ENCODE data around the gene SFXN5. TPM values are rescaled to one million over a fixed set of nuclear protein-coding genes. Genes with fewer than 3 reads are reported as not detected.

The SFXN5 gene
- total RNA-seq, 3 donors from 2014 or later (not counting 1 experiment from before 2014, with no cell fraction given): 15.3 to 22.3 (median 19.8) TPM

DNA sequence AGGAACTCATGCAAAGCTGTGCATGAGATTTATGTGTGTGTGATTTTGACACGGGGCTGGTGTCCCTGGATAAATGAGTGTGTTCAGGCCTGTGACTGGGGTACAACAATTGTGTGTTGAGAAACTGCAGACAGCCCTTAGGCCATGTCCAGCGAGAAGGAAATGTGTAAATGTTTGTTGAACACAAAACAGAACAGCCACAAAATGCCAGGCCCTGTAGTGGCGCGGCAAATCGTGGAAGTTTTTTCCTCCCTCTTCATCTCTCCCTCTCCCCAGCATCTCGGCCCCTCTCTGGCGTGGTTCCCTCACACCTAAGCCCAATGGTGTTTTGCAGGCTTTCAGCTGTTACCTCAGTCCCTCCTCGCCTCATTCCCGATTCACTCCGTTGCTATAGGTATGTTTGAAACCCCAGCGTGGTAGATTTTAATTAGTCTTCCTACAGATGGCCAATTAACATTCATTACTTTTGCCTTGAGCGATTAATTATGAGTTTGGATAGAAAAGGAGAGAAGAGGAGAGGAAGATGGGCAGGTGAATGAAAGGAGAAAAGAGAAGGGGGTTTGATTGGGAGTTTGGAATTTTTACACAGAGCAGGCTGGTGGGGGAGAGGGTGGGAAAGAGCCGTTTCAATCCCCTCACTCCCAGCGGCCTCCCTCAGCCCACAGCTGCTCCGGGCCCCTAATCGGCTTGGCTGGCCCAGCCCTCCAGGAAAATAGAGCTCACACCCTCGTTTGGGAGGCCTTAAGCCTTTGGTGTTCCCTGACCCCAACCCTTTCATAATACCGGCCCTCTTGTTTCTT lies 173.5 kb downstream of the SFXN5 start:
- Histone ChIP-seq H3K36me3 (ENCODE audit: control insufficient read depth, insufficient read depth, low read length) (no peaks in the 10 kb centered on the region), H3K27me3 (ENCODE audit: control insufficient read depth, insufficient read depth, low read length) (peaks cover 2% of the 10 kb centered on the region), H3K9me3 (ENCODE audit: control insufficient read depth, insufficient read depth, low read length) (no peaks in the 10 kb centered on the region), H3K27ac (ENCODE audit: low read length) (no peak overlapping the region), H3K4me1 (ENCODE audit: control insufficient read depth, insufficient read depth, low read length) (no peaks in the 10 kb centered on the region), H3K4me3 (ENCODE audit: low read length) (no peak overlapping the region)
- no peak for ATAC-seq
- Mint-ChIP-seq H3K36me3 (no peaks in the 10 kb centered on the region), H3K27me3 (ENCODE audit: low read depth in 2 of 2) (peaks cover 46 to 51% of the 10 kb centered on the region in 2 donors), H3K4me1 (peaks cover 0 to 5% of the 10 kb centered on the region in 2 donors), H3K4me3 (no peak overlapping the region), H3K9me3 (no peaks in the 10 kb centered on the region), H3K27ac (no peak overlapping the region)
- intact Hi-C loops (cut with micrococcal nuclease): no loop called here
- 80% methylated on average over 16 of the region's 18 CpGs for WGBS (ENCODE audit: insufficient coverage)
- no peak for DNase-seq
- TF ChIP-seq, protein P1, sequence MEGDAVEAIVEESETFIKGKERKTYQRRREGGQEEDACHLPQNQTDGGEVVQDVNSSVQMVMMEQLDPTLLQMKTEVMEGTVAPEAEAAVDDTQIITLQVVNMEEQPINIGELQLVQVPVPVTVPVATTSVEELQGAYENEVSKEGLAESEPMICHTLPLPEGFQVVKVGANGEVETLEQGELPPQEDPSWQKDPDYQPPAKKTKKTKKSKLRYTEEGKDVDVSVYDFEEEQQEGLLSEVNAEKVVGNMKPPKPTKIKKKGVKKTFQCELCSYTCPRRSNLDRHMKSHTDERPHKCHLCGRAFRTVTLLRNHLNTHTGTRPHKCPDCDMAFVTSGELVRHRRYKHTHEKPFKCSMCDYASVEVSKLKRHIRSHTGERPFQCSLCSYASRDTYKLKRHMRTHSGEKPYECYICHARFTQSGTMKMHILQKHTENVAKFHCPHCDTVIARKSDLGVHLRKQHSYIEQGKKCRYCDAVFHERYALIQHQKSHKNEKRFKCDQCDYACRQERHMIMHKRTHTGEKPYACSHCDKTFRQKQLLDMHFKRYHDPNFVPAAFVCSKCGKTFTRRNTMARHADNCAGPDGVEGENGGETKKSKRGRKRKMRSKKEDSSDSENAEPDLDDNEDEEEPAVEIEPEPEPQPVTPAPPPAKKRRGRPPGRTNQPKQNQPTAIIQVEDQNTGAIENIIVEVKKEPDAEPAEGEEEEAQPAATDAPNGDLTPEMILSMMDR (IDR thresholded peaks at IDR 0.05): no peak

DNA sequence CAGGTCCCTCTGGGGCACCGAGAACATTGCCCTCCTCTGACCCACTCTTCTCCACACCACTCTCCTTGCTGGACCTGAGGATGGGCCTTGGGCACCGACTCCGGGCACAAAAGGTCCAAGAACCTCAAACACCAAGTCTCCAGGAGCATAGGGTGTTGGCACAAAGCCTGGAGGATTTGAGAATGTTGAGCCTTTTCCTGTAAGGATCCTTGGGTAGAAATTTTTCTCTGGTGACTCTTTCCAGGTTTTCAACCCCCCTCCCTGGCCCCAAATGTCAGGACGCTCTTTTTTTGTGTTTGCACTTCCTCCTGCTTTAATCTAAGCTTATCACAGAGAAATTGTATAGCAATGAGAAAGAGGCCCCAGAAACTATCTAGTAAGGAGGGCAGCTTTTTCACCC lies 175.1 kb downstream of the SFXN5 start:
- Histone ChIP-seq H3K4me1 (ENCODE audit: control insufficient read depth, insufficient read depth, low read length) (no peaks in the 10 kb centered on the region), H3K27me3 (ENCODE audit: control insufficient read depth, insufficient read depth, low read length) (peaks cover 3% of the 10 kb centered on the region), H3K9me3 (ENCODE audit: control insufficient read depth, insufficient read depth, low read length) (no peaks in the 10 kb centered on the region), H3K27ac (ENCODE audit: low read length) (no peak overlapping the region), H3K4me3 (ENCODE audit: low read length) (no peak overlapping the region), H3K36me3 (ENCODE audit: control insufficient read depth, insufficient read depth, low read length) (no peaks in the 10 kb centered on the region)
- TF ChIP-seq, protein P1 (IDR thresholded peaks at IDR 0.05): no peak
- H3K4me1 Mint-ChIP-seq: peaks cover 0 to 5% of the 10 kb centered on the region in 2 donors
- intact Hi-C loops (cut with micrococcal nuclease): no loop called here
- no peak for DNase-seq
- H3K4me3 Mint-ChIP-seq: no peak overlapping the region
- H3K27me3 Mint-ChIP-seq (ENCODE audit: low read depth in 2 of 2): peaks cover 40% of the 10 kb centered on the region in 2 donors
- no peak overlapping the region for H3K27ac Mint-ChIP-seq
- H3K9me3 Mint-ChIP-seq: no peaks in the 10 kb centered on the region
- no peak for ATAC-seq
- 74% methylated on average over 3 of the region's 4 CpGs for WGBS (ENCODE audit: insufficient coverage)
- H3K36me3 Mint-ChIP-seq: no peaks in the 10 kb centered on the region

DNA sequence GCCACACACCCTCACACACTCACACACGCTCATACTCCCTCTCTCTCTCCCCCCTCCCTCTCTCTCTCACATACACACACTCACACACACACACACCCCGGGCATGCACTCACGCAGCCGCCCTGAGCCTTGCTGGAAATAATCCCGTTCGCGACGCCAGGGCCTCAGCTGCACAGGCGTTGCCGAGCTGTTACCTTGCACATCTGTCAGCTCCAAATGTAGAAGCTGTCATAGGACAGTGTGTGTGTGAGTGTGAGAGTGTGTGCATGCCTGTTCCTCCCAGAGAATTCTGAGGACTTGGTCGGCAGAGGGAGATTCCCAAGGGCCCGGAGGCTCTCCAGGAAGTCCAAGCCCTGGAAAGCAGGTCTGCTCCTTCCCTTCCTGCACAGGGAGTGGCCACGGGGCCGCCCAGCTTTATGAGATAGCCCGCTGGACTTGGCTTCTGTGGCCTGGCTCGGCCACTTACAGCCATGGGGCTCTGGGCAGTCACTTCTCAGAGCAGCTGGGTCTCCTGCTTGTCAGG lies 175.7 kb downstream of the SFXN5 start:
- no peaks in the 10 kb centered on the region for H3K36me3 Mint-ChIP-seq
- H3K4me3 ChIP-seq (ENCODE audit: low read length): no peak overlapping the region
- H3K4me3 Mint-ChIP-seq: no peak overlapping the region
- ATAC-seq: no peak
- no peak overlapping the region for H3K27ac ChIP-seq (ENCODE audit: low read length)
- peaks cover 3% of the 10 kb centered on the region for H3K27me3 ChIP-seq (ENCODE audit: control insufficient read depth, insufficient read depth, low read length)
- 30% methylated on average over 16 of the region's 16 CpGs for WGBS (ENCODE audit: insufficient coverage)
- intact Hi-C loops (cut with micrococcal nuclease): no loop called here
- no peaks in the 10 kb centered on the region for H3K9me3 ChIP-seq (ENCODE audit: control insufficient read depth, insufficient read depth, low read length)
- no peaks in the 10 kb centered on the region for H3K36me3 ChIP-seq (ENCODE audit: control insufficient read depth, insufficient read depth, low read length)
- no peaks in the 10 kb centered on the region for H3K9me3 Mint-ChIP-seq
- no peak for DNase-seq
- peaks cover 0 to 5% of the 10 kb centered on the region in 2 donors for H3K4me1 Mint-ChIP-seq
- H3K4me1 ChIP-seq (ENCODE audit: control insufficient read depth, insufficient read depth, low read length): no peaks in the 10 kb centered on the region
- TF ChIP-seq, protein P1 (IDR thresholded peaks at IDR 0.05): no peak
- peaks cover 33 to 39% of the 10 kb centered on the region in 2 donors for H3K27me3 Mint-ChIP-seq (ENCODE audit: low read depth in 2 of 2)
- H3K27ac Mint-ChIP-seq: no peak overlapping the region
